ENCODE data around the gene KLHL10.
"Not testable (repeated sequence)": the region's sequence is repeated elsewhere in the genome, so short reads cannot be mapped to it uniquely, and the experiment has no call there.

Gene KLHL10

GRCh38 chr17:41813699-41814124 lies 23.9 kb upstream of the KLHL10 start:
- no peak for DNase-seq

- DNase-seq, result no peak
Measured at GRCh38 chr17:41814195-41814594, 23.4 kb upstream of the KLHL10 start.

GRCh38 chr17:41816637-41817320 lies 20.8 kb upstream of the KLHL10 start:
- no peak for DNase-seq

- no peak for DNase-seq
Measured at GRCh38 chr17:41818024-41818423, 19.6 kb upstream of the KLHL10 start.

- DNase-seq, result no peak
Measured at GRCh38 chr17:41821776-41822175, 15.8 kb upstream of the KLHL10 start.

- no peak for DNase-seq
Measured at GRCh38 chr17:41822216-41823140, 15.1 kb upstream of the KLHL10 start.

- DNase-seq, result no peak
Measured at GRCh38 chr17:41823141-41823524, 14.5 kb upstream of the KLHL10 start.

- DNase-seq, result no peak
Measured at GRCh38 chr17:41823580-41823979, 14.0 kb upstream of the KLHL10 start.

- DNase-seq, result no peak
Measured at GRCh38 chr17:41824086-41824485, 13.5 kb upstream of the KLHL10 start.

- no peak for DNase-seq
Measured at GRCh38 chr17:41825175-41825845, 12.3 kb upstream of the KLHL10 start.

- not testable (repeated sequence) for DNase-seq
Measured at GRCh38 chr17:41829961-41830360, 7.7 kb upstream of the KLHL10 start.

- DNase-seq, result no peak
Measured at GRCh38 chr17:41835214-41835799, 2.3 kb upstream of the KLHL10 start.

- peak; percentile 29 for DNase-seq
Measured at GRCh38 chr17:41835800-41836549, 1.6 kb upstream of the KLHL10 start, which contains the start of gene NT5C3B. Gene NT5C3B (minus strand): TSS chr17:41836232. CDS start chr17:41836193, 39 bp downstream.

GRCh38 chr17:41836550-41837196 lies 952 bp upstream of the KLHL10 start:
- no peak for DNase-seq

GRCh38 chr17:41839448-41839847 lies 1.8 kb downstream of the KLHL10 start:
- not testable (repeated sequence) for DNase-seq

GRCh38 chr17:41840781-41841180 lies 3.2 kb downstream of the KLHL10 start:
- not testable (repeated sequence) for DNase-seq

- DNase-seq, result no peak
Measured at GRCh38 chr17:41844971-41845370, 7.3 kb downstream of the KLHL10 start.

GRCh38 chr17:41848788-41849187 lies 11.2 kb downstream of the KLHL10 start:
- DNase-seq, result no peak

GRCh38 chr17:41849251-41849990 lies 11.8 kb downstream of the KLHL10 start:
- no peak for DNase-seq

- not testable (repeated sequence) for DNase-seq
Measured at GRCh38 chr17:41851382-41851781, 13.8 kb downstream of the KLHL10 start.
